ENCODE measurements around the gene GAL.
"Not testable (repeated sequence)": the region's sequence is repeated elsewhere in the genome, so short reads cannot be mapped to it uniquely, and the experiment has no call there.

Gene GAL

DNA sequence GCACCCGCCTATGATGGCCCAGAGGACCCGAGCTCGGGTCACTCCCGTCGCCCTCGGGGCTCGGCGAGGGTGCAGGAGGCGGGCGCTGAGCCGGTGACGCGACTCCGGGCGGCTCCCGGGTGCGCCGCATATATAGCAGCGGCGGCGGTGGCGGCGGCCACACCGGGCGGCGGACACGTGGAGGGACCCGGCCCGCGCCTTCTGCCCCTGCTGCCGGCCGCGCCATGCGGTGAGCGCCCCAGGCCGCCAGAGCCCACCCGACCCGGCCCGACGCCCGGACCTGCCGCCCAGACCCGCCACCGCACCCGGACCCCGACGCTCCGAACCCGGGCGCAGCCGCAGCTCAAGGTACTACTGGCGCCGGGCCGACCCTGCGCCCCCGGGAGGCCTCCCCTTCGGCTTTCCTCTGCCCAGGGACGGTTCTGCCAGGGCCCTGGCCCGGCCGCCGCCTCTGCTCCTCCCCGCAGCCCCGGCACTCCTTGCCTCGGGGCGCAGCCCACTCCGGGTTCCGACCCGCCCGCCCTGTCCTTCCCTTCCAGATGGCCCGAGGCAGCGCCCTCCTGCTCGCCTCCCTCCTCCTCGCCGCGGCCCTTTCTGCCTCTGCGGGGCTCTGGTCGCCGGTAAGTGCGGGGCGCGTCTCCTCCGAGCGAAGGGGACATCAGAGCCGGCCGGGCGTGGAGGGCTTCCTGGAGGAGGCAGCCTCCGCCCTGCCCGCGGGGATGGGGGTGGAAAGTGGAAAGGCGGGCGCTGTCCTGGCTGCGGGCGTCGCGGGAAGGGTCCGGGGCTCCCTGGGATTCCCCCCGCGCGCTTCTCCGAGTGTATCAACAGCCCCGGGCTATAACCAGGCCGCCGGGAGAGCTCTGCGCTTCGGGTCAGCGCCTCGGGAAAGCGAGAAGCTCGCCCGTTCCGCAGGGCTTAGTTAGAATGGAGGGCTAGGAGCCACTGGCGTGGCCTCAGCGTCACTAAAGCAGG, at the start of gene GAL:
Gene GAL (plus strand): TSS at position 160 of the 972 bp plus-strand sequence. CDS start 380 bp downstream, at position 540.
- Histone ChIP-seq H3K27ac (ENCODE audit: low read length) (no peak within 1 kb of the TSS), H3K36me3 (ENCODE audit: control insufficient read depth in 2 of 2, insufficient read depth in 2 of 2, low read length in 2 of 2) (no peaks in the 10 kb centered on the region), H3K27me3 (ENCODE audit: control insufficient read depth in 1 of 2, insufficient read depth in 2 of 2, low read length in 2 of 2) (peaks cover 35 to 44% of the 10 kb centered on the region in 2 donors), H3K9me3 (ENCODE audit: control insufficient read depth in 2 of 2, low read length in 2 of 2) (no peaks in the 10 kb centered on the region), H3K9ac (ENCODE audit: low read length in 2 of 2) (no peak within 1 kb of the TSS), H3K4me1 (ENCODE audit: control insufficient read depth, insufficient read depth, low read length) (peaks cover 11% of the 10 kb centered on the region), H3K4me3 (ENCODE audit: low read length in 2 of 2) (peak within 1 kb of the TSS in 1 of 2 donors; percentile 44)

- H3K4me1 ChIP-seq (ENCODE audit: control insufficient read depth, insufficient read depth, low read length); H3K9ac ChIP-seq (ENCODE audit: low read length in 2 of 2); H3K36me3 ChIP-seq (ENCODE audit: control insufficient read depth in 2 of 2, insufficient read depth in 2 of 2, low read length in 2 of 2); H3K4me3 ChIP-seq (ENCODE audit: low read length in 2 of 2); H3K27ac ChIP-seq (ENCODE audit: low read length); H3K9me3 ChIP-seq (ENCODE audit: control insufficient read depth in 2 of 2, low read length in 2 of 2); H3K27me3 ChIP-seq (ENCODE audit: control insufficient read depth in 1 of 2, insufficient read depth in 2 of 2, low read length in 2 of 2): not testable (repeated sequence)
Observed at GRCh38 chr11:68634606-68635005, 49.7 kb upstream of the GAL start.

DNA sequence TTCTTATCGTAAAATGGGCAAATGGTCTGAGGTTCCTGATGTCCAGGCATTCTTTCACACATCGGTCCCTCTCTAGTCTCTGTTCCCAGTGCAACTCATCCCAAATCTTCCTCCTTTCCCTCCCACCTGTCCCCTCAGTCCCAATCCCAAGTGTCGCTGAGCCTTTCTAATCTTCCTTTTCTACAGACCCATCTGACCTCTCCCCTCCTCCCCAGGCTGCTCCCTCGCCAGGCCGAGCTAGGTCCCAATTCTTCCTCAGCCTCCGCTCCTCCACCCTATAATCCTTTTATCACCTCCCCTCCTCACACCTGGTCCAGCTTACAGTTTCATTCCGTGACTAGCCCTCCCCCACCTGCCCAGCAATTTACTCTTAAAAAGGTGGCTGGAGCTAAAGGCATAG, 49.2 kb upstream of the GAL start:
- H3K4me3 ChIP-seq (ENCODE audit: low read length in 2 of 2); H3K9ac ChIP-seq (ENCODE audit: low read length in 2 of 2); H3K4me1 ChIP-seq (ENCODE audit: control insufficient read depth, insufficient read depth, low read length); H3K36me3 ChIP-seq (ENCODE audit: control insufficient read depth in 2 of 2, insufficient read depth in 2 of 2, low read length in 2 of 2); H3K27ac ChIP-seq (ENCODE audit: low read length); H3K9me3 ChIP-seq (ENCODE audit: control insufficient read depth in 2 of 2, low read length in 2 of 2); H3K27me3 ChIP-seq (ENCODE audit: control insufficient read depth in 1 of 2, insufficient read depth in 2 of 2, low read length in 2 of 2): not testable (repeated sequence)

DNA sequence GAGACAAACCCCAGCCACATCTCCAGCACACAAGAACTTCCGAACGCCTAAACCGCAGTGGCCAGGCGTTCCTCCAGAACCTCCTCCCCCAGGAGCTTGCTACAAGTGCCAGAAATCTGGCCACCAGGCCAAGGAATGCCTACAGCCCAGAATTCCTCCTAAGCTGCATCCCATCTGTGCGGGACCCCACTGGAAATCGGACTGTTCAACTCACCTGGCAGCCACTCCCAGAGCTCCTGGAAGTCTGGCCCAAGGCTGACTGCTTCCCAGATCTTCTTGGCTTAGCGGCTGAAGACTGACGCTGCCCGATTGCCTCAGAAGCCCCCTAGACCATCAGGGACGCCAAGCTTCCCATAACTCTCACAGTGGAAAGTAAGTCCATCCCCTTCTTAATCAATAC, 48.5 kb upstream of the GAL start:
- H3K27me3 ChIP-seq (ENCODE audit: control insufficient read depth in 1 of 2, insufficient read depth in 2 of 2, low read length in 2 of 2); H3K4me1 ChIP-seq (ENCODE audit: control insufficient read depth, insufficient read depth, low read length); H3K9ac ChIP-seq (ENCODE audit: low read length in 2 of 2); H3K4me3 ChIP-seq (ENCODE audit: low read length in 2 of 2); H3K36me3 ChIP-seq (ENCODE audit: control insufficient read depth in 2 of 2, insufficient read depth in 2 of 2, low read length in 2 of 2); H3K9me3 ChIP-seq (ENCODE audit: control insufficient read depth in 2 of 2, low read length in 2 of 2); H3K27ac ChIP-seq (ENCODE audit: low read length): not testable (repeated sequence)

DNA sequence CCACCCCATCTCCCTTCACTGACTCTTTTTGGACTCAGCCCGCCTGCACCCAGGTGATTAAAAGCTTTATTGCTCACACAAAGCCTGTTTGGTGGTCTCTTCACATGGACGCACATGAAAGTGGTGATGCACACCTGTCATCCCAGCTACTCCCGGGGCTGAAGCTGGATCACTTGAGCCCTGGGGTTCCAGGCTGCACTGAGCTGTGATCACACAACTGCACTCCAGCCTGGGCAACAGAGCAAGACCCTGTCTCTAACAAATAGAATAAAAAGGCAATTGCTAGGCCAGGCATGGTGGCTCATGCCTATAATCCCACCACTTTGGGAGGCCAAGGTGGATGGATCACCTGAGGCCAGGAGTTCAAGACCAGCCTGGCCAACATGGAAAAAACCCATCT, 45.0 kb upstream of the GAL start:
- not testable (repeated sequence) for H3K9me3 ChIP-seq (ENCODE audit: control insufficient read depth in 2 of 2, low read length in 2 of 2); H3K36me3 ChIP-seq (ENCODE audit: control insufficient read depth in 2 of 2, insufficient read depth in 2 of 2, low read length in 2 of 2); H3K27ac ChIP-seq (ENCODE audit: low read length); H3K9ac ChIP-seq (ENCODE audit: low read length in 2 of 2); H3K4me3 ChIP-seq (ENCODE audit: low read length in 2 of 2); H3K4me1 ChIP-seq (ENCODE audit: control insufficient read depth, insufficient read depth, low read length)
- H3K27me3 ChIP-seq (ENCODE audit: control insufficient read depth in 1 of 2, insufficient read depth in 2 of 2, low read length in 2 of 2) = peaks cover 0 to 17% of the 10 kb centered on the region in 2 donors

DNA sequence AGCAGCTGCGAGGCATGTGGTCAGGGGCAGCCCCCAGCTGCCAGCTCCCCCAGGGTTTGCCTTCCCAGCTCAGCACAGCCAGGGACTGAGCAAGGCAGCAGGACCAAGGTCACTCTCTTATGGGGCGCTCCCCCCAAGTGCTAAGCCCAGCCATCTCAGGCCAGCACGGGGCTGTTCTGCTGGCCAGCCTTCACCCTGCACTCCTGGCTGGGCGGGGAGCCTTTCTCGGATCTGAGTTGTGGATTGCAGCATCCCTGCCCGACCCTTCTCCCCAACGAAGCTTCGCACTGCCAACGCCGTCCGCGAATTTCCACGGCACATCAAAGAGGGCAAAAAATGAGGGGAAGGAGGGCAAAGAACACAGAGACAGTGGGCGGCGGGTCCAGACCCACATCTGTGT, 42.5 kb upstream of the GAL start:
- no peak overlapping the region for H3K27ac ChIP-seq (ENCODE audit: low read length)
- no peak overlapping the region for H3K9ac ChIP-seq (ENCODE audit: low read length in 2 of 2)
- H3K27me3 ChIP-seq (ENCODE audit: control insufficient read depth in 1 of 2, insufficient read depth in 2 of 2, low read length in 2 of 2) = peaks cover 0 to 17% of the 10 kb centered on the region in 2 donors
- no peaks in the 10 kb centered on the region for H3K36me3 ChIP-seq (ENCODE audit: control insufficient read depth in 2 of 2, insufficient read depth in 2 of 2, low read length in 2 of 2)
- H3K9me3 ChIP-seq (ENCODE audit: control insufficient read depth in 2 of 2, low read length in 2 of 2) = peaks cover under 1 to 3% of the 10 kb centered on the region in 2 donors
- no peaks in the 10 kb centered on the region for H3K4me1 ChIP-seq (ENCODE audit: control insufficient read depth, insufficient read depth, low read length)
- H3K4me3 ChIP-seq (ENCODE audit: low read length in 2 of 2) = no peak overlapping the region

GRCh38 chr11:68643585-68643984, 40.8 kb upstream of the GAL start:
- peaks cover 5 to 8% of the 10 kb centered on the region in 2 donors for H3K9me3 ChIP-seq (ENCODE audit: control insufficient read depth in 2 of 2, low read length in 2 of 2)
- no peaks in the 10 kb centered on the region for H3K4me1 ChIP-seq (ENCODE audit: control insufficient read depth, insufficient read depth, low read length)
- no peak overlapping the region for H3K27ac ChIP-seq (ENCODE audit: low read length)
- H3K27me3 ChIP-seq (ENCODE audit: control insufficient read depth in 1 of 2, insufficient read depth in 2 of 2, low read length in 2 of 2) = peaks cover 0 to 17% of the 10 kb centered on the region in 2 donors
- no peak overlapping the region for H3K4me3 ChIP-seq (ENCODE audit: low read length in 2 of 2)
- no peaks in the 10 kb centered on the region for H3K36me3 ChIP-seq (ENCODE audit: control insufficient read depth in 2 of 2, insufficient read depth in 2 of 2, low read length in 2 of 2)
- no peak overlapping the region for H3K9ac ChIP-seq (ENCODE audit: low read length in 2 of 2)

GRCh38 chr11:68646832-68647231, 37.5 kb upstream of the GAL start:
- peaks cover 5 to 8% of the 10 kb centered on the region in 2 donors for H3K9me3 ChIP-seq (ENCODE audit: control insufficient read depth in 2 of 2, low read length in 2 of 2)
- H3K27me3 ChIP-seq (ENCODE audit: control insufficient read depth in 1 of 2, insufficient read depth in 2 of 2, low read length in 2 of 2) = peaks cover 4 to 12% of the 10 kb centered on the region in 2 donors
- H3K4me1 ChIP-seq (ENCODE audit: control insufficient read depth, insufficient read depth, low read length) = no peaks in the 10 kb centered on the region
- no peak overlapping the region for H3K4me3 ChIP-seq (ENCODE audit: low read length in 2 of 2)
- H3K27ac ChIP-seq (ENCODE audit: low read length) = no peak overlapping the region
- H3K36me3 ChIP-seq (ENCODE audit: control insufficient read depth in 2 of 2, insufficient read depth in 2 of 2, low read length in 2 of 2) = no peaks in the 10 kb centered on the region
- no peak overlapping the region for H3K9ac ChIP-seq (ENCODE audit: low read length in 2 of 2)

- Histone ChIP-seq H3K27me3 (ENCODE audit: control insufficient read depth in 1 of 2, insufficient read depth in 2 of 2, low read length in 2 of 2) (peaks cover 11% of the 10 kb centered on the region in 2 donors), H3K4me3 (ENCODE audit: low read length in 2 of 2) (no peak overlapping the region), H3K27ac (ENCODE audit: low read length) (no peak overlapping the region), H3K36me3 (ENCODE audit: control insufficient read depth in 2 of 2, insufficient read depth in 2 of 2, low read length in 2 of 2) (no peaks in the 10 kb centered on the region), H3K9ac (ENCODE audit: low read length in 2 of 2) (no peak overlapping the region), H3K4me1 (ENCODE audit: control insufficient read depth, insufficient read depth, low read length) (no peaks in the 10 kb centered on the region), H3K9me3 (ENCODE audit: control insufficient read depth in 2 of 2, low read length in 2 of 2) (peaks cover 6 to 8% of the 10 kb centered on the region in 2 donors)
Observed at GRCh38 chr11:68649851-68650555, 34.3 kb upstream of the GAL start.

- peaks cover 11 to 14% of the 10 kb centered on the region in 2 donors for H3K27me3 ChIP-seq (ENCODE audit: control insufficient read depth in 1 of 2, insufficient read depth in 2 of 2, low read length in 2 of 2)
- H3K4me1 ChIP-seq (ENCODE audit: control insufficient read depth, insufficient read depth, low read length) = no peaks in the 10 kb centered on the region
- H3K36me3 ChIP-seq (ENCODE audit: control insufficient read depth in 2 of 2, insufficient read depth in 2 of 2, low read length in 2 of 2) = no peaks in the 10 kb centered on the region
- no peak overlapping the region for H3K27ac ChIP-seq (ENCODE audit: low read length)
- peaks cover 7 to 12% of the 10 kb centered on the region in 2 donors for H3K9me3 ChIP-seq (ENCODE audit: control insufficient read depth in 2 of 2, low read length in 2 of 2)
- no peak overlapping the region for H3K9ac ChIP-seq (ENCODE audit: low read length in 2 of 2)
- no peak overlapping the region for H3K4me3 ChIP-seq (ENCODE audit: low read length in 2 of 2)
Observed at GRCh38 chr11:68650801-68651200, 33.5 kb upstream of the GAL start.

Measured in stomach smooth muscle (tissue), 2 donors.